Central memory CD8-positive, alpha-beta T cell (primary cell): ENCODE data around the gene PRSS22.
"Not testable (repeated sequence)": the region's sequence is repeated elsewhere in the genome, so short reads cannot be mapped to it uniquely, and the experiment has no call there.

Experiments
- ATAC-seq: fragments of 150-1000 bp; cut with Tn5 transposase; replicated peaks from 2 replicates; pipeline ENCODE4 v1.10.0; 2022; ENCODE audit warnings: mild to moderate bottlenecking, moderate FRiP score, moderate number of reproducible peaks; ENCODE audit not compliant: poor library complexity, severe bottlenecking; ENCODE audit errors: extremely low read depth
- DNase-seq, 2 donors: peaks; one replicate each; pipeline ENCODE4 v3.0.0; 2021; ENCODE audit warnings: low spot score in 2 of 2
- H3K27ac Mint-ChIP-seq: one replicate; pipeline ENCODE4 v1.8.0; 2022; ENCODE audit warnings: low read depth, mild to moderate bottlenecking, moderate library complexity, mixed read lengths
- H3K27me3 Mint-ChIP-seq: one replicate; pipeline ENCODE4 v1.8.0; 2022; ENCODE audit warnings: mixed read lengths
- H3K36me3 Mint-ChIP-seq: one replicate; pipeline ENCODE4 v1.8.0; 2022; ENCODE audit warnings: mild to moderate bottlenecking, moderate library complexity, mixed read lengths; ENCODE audit not compliant: insufficient read depth
- H3K4me1 Mint-ChIP-seq: one replicate; pipeline ENCODE4 v1.8.0; 2022; ENCODE audit warnings: mixed read lengths
- H3K4me3 Mint-ChIP-seq: one replicate; pipeline ENCODE4 v1.8.0; 2022; ENCODE audit warnings: mild to moderate bottlenecking, moderate library complexity, mixed read lengths
- H3K9me3 Mint-ChIP-seq: one replicate; pipeline ENCODE4 v1.8.0; 2022; ENCODE audit warnings: mixed read lengths

PRSS22 gene, protein sequence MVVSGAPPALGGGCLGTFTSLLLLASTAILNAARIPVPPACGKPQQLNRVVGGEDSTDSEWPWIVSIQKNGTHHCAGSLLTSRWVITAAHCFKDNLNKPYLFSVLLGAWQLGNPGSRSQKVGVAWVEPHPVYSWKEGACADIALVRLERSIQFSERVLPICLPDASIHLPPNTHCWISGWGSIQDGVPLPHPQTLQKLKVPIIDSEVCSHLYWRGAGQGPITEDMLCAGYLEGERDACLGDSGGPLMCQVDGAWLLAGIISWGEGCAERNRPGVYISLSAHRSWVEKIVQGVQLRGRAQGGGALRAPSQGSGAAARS

DNA sequence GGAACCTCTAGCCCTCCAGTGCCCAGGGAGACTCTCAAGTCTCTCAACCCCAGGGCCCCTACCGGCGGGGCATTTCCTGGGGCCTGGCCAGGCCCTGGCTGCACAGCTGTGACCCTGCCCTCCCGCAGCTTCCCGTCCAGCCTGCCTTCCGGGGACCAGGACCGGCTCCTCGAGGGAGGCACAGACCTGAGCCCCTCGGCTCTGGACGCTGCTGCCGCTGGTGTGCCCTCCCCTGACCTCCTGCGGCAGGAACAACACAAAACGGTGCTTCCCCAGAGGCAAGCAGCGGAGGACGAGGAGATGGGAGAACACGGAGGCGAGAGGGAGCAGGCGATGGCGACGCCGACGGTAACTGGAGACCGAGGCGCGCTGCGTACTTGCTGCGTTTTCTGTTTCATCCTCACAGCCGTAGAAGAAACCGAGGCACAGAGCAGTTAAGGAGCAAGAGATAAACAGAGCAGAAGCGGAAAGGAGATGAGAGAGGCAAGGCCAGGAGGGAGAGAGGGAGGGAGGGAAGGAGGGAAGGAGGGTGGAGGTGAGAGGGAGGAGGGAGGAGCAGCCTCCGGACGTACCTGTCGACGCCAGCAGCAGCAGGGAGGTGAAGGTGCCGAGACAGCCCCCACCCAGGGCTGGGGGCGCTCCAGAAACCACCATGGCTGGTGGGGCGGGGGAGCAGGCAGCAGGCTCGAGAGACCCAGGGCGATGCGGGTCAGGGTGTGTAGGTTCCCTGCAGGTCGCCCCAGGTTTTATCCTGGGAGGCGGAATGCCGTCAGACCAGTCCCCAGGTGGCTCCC is at the start of gene PRSS22:
PRSS22 (minus strand) TSS at position 720 of the 794 bp plus-strand sequence; CDS start at position 654, 66 bp downstream.
- Mint-ChIP-seq H3K4me1 (peaks cover 6% of the 10 kb centered on the region), H3K27me3 (peaks cover 21% of the 10 kb centered on the region), H3K36me3 (peaks cover 4% of the 10 kb centered on the region), H3K27ac (peak within 1 kb of the TSS; percentile 60), H3K9me3 (no peaks in the 10 kb centered on the region), H3K4me3 (peak within 1 kb of the TSS; percentile 73)
- no peak for ATAC-seq
- DNase-seq, result no peak

DNA sequence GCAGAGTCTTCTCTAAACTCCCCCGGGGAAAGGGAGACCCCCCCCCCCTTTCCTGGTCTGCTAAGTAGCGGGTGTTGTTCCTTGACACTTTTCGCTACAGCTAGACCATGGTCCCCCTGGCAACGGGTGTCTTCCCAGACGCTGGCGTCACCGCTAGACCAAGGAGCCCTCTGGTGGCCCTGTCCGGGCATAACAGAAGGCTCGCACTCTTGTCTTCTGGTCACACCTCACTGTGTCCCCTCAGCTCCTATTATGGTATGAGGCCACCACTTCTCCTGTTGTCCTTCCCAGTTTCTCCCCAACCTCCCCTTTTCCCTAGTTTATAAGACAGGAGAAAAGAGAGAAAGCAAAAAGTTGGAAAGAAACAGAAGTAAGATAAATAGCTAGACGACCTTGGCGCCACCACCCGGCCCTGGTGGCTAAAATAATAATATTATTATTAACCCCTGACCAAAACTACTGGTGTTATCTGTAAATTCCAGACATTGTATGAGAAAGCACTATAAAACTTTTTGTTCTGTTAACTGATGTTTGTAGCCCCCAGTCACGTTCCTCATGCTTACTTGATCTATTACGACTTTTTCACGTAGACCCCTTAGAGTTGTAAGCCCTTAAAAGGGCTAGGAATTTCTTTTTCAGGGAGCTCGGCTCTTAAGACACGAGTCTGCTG is 49.2 kb upstream of the PRSS22 start:
- H3K4me1 Mint-ChIP-seq, result peaks cover 32% of the 10 kb centered on the region
- not testable (repeated sequence) for ATAC-seq, H3K4me3 Mint-ChIP-seq, H3K36me3 Mint-ChIP-seq, H3K9me3 Mint-ChIP-seq, H3K27me3 Mint-ChIP-seq
- DNase-seq, result peak in 1 of 2 donors; percentile 46
- H3K27ac Mint-ChIP-seq, result peak overlapping the region; percentile 85

DNA sequence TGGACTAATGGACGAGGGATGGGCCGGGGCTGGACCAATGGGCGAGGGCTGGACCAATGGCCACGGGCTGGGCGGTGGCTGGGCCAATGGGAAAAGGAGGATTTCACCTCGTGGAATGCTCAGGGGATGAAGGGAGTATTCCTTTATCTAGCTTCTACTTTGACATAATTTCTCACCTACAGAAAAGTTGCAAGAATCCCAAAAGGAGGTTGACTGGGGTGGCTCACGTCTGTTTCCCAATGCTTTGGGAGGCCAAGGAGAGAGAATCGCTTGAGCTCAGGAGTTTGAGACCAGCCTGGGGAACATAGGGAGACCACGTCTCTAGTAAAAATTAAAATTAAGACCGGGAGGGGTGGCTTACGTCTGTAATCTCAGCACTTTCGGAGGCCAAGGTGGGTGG is 48.0 kb upstream of the PRSS22 start:
- DNase-seq (no peak), ATAC-seq (no peak)
- H3K27ac Mint-ChIP-seq, result peak overlapping the region; percentile 85
- no peaks in the 10 kb centered on the region for H3K27me3 Mint-ChIP-seq
- H3K4me1 Mint-ChIP-seq, result peaks cover 26% of the 10 kb centered on the region
- peak overlapping the region; percentile 91 for H3K4me3 Mint-ChIP-seq
- H3K9me3 Mint-ChIP-seq, result no peaks in the 10 kb centered on the region
- H3K36me3 Mint-ChIP-seq, result peaks cover 4% of the 10 kb centered on the region

DNA sequence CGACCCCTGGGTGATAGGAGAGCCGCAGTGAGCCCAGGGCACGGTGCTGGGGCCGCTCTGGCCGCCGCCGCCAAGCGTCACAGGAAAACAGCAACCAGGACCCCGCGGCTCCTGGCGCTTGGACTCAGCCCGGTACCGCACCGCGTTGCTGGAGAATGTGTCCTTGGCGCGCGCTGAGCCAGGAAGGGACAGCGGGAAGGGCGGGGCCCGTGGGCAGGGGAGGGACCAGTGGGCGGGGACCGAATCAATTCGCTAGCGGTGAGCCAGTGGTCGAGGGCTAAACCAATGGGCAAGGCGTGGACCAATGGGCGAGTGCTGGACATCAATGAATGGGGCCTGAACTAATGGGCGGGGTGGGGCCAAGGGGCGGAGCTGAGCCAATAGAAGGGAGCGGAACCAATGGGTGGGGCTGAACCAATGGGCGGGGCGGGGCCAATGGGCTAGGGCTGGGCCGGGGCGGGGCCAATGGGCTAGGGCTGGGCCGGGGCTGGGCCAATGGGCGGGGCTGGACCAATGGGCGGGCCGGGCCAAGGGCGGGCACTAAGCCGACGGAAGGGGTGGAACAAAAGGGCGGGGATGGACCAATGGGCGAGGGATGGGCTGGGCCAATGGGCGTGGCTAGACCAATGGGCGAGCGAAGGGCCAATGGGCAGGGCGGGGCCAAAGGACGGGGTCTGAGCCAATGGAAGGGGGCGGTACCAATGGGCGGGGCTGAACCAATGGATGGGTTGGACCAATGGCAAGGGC is 47.4 kb upstream of the PRSS22 start:
- Mint-ChIP-seq H3K9me3 (no peaks in the 10 kb centered on the region), H3K4me3 (peak overlapping the region; percentile 91), H3K36me3 (peaks cover 4% of the 10 kb centered on the region), H3K4me1 (peaks cover 26% of the 10 kb centered on the region), H3K27me3 (no peaks in the 10 kb centered on the region), H3K27ac (peak overlapping the region; percentile 85)
- peak; percentile 79 for ATAC-seq
- peak; percentile 80 to 82 for DNase-seq

DNA sequence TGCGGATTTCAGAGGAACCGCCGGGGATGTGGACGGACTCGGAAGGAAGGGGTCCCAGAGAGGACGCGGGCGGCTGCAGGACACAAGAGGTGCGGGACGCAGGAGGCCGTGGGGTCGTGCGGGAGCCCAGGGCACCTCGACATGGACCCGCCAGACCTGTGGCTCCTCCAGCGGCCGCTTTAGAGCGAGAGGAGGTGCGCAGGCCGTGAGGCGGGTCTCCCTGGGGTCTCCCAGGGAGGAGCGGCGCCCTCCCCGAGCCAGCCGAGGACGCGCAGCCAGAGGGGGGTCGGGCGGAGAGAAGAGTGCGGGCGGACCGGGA is 46.9 kb upstream of the PRSS22 start:
- Mint-ChIP-seq H3K36me3 (peaks cover 4% of the 10 kb centered on the region), H3K4me3 (peak overlapping the region; percentile 91), H3K4me1 (peaks cover 26% of the 10 kb centered on the region), H3K9me3 (no peaks in the 10 kb centered on the region), H3K27me3 (no peaks in the 10 kb centered on the region), H3K27ac (peak overlapping the region; percentile 11)
- DNase-seq (peak in 1 of 2 donors; percentile 12), ATAC-seq (no peak)

DNA sequence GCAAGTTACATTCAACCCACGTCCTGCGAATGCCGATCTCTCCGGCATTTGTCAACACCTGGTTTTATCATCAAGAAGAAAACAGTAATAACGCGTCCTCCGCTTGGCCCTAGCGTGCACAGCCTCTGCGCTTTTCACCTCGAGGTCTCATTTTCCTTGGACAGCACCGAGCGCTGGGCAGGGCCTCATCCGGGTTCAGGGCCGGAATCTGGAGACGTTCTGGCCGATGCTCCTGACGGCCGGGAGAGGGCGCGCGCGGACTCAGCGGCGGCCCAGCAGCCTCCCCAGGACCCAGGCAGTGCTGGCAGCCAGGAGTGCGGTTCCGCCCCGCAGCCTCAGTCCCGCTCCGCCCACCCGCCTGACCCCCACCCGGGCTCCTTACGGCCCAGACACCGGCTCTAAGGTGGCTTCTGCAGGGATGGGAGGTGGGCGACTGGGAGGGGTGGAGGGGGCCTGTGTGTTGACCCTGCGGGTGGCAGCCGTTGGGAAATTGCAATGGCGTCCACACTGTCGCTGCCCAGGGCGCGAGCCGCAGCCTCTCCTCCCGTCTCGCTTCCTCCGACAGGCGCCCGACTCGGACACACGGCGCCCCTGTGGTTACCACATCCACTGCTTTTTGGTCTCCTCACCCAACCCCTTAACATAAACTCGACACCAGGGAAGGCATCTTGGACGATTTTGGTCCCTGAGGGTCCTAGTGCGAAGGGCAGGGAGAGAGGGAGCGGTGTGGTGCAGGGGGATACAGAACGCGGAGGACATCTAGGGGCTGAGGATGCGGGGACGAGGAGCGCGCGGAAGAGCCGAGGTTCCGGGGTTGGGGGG is 46.3 kb upstream of the PRSS22 start:
- peak overlapping the region; percentile 91 for H3K4me3 Mint-ChIP-seq
- H3K9me3 Mint-ChIP-seq, result no peaks in the 10 kb centered on the region
- H3K4me1 Mint-ChIP-seq, result peaks cover 26% of the 10 kb centered on the region
- peak; percentile 59 to 60 for DNase-seq
- H3K27me3 Mint-ChIP-seq, result no peaks in the 10 kb centered on the region
- H3K27ac Mint-ChIP-seq, result peak overlapping the region; percentile 11
- ATAC-seq, result peak; percentile 66
- peaks cover 4% of the 10 kb centered on the region for H3K36me3 Mint-ChIP-seq

DNA sequence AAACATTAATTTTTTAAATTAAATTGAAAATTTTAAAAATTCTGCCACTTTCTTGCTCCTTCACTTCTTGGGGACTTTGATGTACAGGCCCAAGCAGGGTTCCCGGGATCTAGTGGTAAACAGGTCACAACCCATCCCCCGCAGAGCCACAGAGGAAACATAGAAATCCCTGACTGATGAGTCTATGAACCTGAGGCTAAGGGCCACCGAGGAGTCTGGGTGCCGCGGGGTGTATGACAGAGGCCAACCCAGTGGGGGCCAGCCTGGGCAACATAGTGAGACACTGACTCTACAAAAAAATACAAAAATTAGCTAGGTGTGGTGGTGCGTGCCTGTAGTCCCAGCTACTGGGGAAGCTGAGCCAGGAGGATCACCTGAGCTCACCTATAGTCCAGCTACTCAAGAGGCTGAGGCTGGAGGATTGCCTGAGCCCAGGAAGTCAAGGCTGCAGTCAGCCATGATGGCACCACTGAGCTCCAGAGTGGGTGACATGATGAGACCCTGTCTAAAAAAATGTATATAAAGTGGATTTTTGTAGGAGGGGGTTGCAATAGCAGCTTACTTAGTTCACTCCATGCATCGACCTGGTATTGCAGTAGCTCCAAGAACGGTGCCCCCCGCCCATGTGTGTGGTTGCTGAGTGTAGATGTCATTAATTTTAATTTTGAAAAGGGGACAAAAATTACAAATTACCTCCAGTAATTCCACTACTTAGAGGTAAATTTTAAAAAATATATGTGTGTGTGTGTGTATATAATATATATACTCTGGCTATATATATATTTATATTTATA is 44.6 kb upstream of the PRSS22 start:
- H3K4me3 Mint-ChIP-seq, result no peak overlapping the region
- ATAC-seq (no peak), DNase-seq (no peak)
- H3K27ac Mint-ChIP-seq, result no peak overlapping the region
- no peaks in the 10 kb centered on the region for H3K9me3 Mint-ChIP-seq
- no peaks in the 10 kb centered on the region for H3K27me3 Mint-ChIP-seq
- peaks cover 4% of the 10 kb centered on the region for H3K36me3 Mint-ChIP-seq
- peaks cover 26% of the 10 kb centered on the region for H3K4me1 Mint-ChIP-seq

DNA sequence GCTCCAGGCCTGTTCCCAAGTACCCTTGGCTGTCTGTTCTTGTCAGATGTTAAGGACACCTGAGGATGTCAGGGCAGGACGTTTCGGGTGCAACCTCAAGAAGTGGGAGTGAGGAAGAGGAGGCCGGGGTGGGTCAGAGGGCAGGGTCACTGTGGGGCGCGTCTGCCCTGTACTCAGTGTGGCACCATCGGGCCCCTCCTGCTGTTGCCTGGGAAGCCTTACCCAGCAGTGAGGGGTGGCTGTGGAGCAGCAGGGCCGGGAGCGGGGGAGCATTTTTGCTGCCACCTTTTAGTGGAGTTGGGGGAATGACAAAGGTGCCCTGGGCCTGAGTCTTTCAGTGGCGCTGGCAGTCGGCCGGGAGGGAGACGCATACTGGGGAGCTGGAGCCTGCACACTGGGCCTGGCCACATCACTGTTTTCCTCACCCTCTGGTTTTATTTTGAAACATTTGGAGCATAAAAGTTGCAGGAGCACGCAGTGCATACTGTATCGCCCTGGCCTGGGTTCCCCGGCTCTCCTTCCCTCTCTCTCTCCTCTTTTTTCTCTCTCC is 42.6 kb upstream of the PRSS22 start:
- no peak for ATAC-seq
- Mint-ChIP-seq H3K4me1 (peaks cover 14% of the 10 kb centered on the region), H3K9me3 (no peaks in the 10 kb centered on the region), H3K27me3 (no peaks in the 10 kb centered on the region), H3K27ac (no peak overlapping the region), H3K4me3 (no peak overlapping the region), H3K36me3 (no peaks in the 10 kb centered on the region)
- no peak for DNase-seq

DNA sequence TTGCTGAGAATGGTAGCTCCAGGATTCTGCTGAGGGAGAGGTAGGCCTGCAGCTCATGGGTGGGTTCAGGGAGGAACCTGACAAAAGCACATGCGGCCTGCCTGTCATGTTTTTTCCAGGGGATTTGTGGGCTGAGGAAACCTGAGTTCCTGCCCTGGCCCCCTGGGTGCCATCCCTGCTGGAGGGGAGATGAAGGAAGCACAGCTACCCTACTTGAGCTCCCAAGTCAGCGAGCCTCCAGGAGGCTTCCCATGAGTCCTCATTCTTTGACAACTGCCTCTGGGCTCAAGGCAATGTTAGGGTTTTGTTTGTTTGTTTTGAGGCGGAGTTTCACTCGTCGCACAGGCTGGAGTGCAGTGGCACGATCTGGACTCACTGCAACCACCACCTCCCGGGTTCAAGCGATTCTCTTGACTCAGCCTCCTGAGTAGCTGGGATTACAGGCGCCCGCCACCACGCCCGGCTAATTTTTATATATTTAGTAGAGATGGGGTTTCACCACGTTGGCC is 41.6 kb upstream of the PRSS22 start:
- no peak for ATAC-seq
- Mint-ChIP-seq H3K9me3 (no peaks in the 10 kb centered on the region), H3K4me3 (no peak overlapping the region), H3K36me3 (no peaks in the 10 kb centered on the region), H3K27me3 (no peaks in the 10 kb centered on the region), H3K27ac (no peak overlapping the region), H3K4me1 (peaks cover 9% of the 10 kb centered on the region)
- no peak for DNase-seq

DNA sequence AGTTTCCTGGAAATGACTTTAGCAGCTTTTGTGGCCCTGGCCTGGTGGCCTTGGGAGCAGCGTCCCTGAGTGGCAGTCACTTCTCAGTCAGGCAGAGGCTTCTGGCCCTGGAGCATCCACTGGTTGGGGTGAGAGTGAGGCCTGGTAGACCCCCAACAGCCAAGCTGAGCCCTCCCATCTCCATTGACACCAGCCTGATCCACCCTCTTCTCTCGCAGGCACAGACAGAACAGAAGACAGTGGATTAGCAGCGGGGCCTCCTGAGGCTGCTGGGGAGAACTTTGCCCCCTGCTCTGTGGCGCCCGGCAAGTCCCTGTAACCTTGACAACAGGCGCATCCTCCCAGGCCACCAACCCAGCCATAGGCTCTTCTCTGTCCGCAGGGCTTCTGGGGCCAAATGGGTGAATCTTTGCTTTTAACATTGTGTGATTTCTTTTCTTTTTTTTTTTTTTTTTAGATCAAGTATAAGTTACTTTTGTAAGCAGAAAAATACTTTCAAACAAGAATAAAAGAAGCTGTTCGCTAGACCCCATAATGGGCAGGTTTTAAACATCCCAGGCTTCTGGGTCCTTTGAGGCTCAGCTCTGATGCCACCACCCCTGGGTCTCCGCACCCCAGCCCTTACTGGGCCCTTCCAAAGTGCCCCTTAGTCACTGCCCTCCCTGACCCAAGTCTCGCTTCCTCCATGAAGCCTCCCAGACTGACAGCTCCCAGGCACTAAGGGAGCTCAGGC is 41.0 kb upstream of the PRSS22 start:
- no peak overlapping the region for H3K27ac Mint-ChIP-seq
- no peak overlapping the region for H3K4me3 Mint-ChIP-seq
- ATAC-seq (no peak), DNase-seq (no peak)
- peaks cover 4% of the 10 kb centered on the region for H3K4me1 Mint-ChIP-seq
- no peaks in the 10 kb centered on the region for H3K27me3 Mint-ChIP-seq
- no peaks in the 10 kb centered on the region for H3K36me3 Mint-ChIP-seq
- no peaks in the 10 kb centered on the region for H3K9me3 Mint-ChIP-seq
